ENCODE data around the gene C7orf25. TPM values are rescaled to one million over a fixed set of nuclear protein-coding genes. Genes with fewer than 3 reads are reported as not detected.
A peak's percentile ranks its signal among the peaks of the same experiment; 100 is the strongest.
"Not testable (repeated sequence)": the region's sequence is repeated elsewhere in the genome, so short reads cannot be mapped to it uniquely, and the experiment has no call there.

Gene C7orf25
- total RNA-seq, 1 donor = 2.7 TPM

DNA sequence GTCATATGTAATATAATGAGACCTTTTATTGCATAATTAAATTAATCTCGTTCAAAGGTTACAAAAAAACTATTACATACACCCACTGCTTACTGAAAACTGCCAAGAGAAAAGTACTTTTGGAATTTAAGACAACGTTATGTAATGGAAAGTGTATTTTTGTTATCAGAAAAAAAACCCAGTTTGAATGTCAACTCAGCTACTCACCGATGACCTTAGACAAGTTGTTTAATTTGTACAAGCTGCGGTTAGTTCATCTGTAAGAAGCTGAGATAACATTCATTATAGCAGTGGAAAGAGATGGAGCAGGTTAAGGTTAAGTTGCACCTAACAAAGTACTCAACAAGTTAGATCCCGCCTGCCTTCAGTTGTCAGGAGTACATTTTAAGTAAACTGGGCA lies 19.0 kb upstream of the C7orf25 start:
- no peak for DNase-seq (ENCODE audit: low read depth in 2 of 3, low spot score in 2 of 3)

DNA sequence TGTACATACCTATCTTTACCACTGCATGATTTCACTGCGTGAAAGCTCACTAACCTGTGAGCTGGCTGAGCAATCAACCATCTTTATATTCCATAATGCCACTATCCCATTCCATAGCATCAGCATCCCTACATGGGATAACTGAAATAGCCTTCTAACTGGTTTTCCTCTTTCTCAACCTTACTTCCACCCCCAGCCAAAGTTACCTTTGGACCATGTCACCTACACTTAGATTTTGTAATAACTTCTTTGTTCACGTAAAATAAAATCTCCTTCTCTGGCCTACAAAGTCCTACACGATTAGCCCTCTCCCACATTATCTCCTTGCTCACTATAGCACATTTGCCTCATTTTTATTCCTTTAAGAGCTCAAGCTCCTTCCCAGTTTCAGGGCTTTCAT lies 17.6 kb upstream of the C7orf25 start:
- no peak for DNase-seq (ENCODE audit: low read depth in 2 of 3, low spot score in 2 of 3)

DNA sequence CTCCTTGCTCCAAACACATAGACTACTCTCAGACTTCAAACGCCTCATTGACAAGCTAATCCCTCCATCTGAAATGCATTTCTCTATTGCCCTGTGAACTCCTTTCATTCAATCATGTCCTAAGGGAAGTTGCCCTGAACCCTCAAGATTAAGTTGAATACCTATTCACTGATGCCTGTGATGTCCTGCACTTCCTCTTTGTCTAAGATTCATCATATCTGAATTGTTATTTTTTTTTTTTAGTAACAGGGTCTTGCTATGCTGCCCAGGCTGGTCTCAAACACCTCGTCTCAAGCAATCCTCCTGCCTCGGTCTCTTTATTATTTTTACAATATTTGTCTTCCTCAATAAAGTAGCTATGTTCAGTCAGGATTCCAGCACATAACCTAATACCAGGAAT lies 16.9 kb upstream of the C7orf25 start:
- DNase-seq (ENCODE audit: low read depth in 2 of 3, low spot score in 2 of 3) = peak in 1 of 3 donors; percentile 27

DNA sequence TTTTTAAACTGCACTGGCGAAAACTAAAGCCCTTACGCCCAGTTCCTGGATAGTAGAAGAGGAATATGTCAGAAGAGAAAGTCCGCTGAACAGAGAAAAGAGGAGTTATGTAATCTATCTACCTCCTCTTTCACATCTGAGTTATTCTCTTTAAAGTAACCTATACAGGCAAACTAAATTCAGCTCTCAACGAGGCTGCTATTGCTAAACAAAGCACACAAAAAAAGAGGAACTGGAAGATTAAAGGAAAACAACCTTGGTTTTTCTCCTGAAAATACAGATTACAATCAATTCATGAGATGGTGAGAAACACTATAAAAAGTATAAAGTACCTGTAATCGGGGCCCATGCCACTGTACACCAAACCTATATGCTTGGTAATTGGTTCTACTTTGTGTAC lies 14.3 kb upstream of the C7orf25 start:
- no peak for DNase-seq (ENCODE audit: low read depth in 2 of 3, low spot score in 2 of 3)

DNA sequence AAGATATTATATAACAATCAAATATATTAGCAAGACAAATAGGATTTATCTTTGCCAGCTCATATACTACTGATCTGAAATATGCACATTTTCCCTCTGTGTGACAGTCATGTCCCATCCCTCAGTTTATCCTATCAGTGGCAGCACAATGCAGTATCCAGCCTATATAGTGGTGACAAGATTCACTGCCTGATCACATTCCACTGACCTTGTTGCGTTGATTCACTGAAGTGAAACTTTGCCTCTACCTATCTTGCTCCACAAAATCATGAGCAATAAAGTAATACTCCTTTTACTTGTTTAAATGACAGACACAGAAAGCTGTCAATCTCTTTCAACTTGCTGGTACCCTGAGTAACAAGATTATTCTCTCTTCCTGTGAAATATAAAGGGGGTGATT lies 13.8 kb upstream of the C7orf25 start:
- no peak for DNase-seq (ENCODE audit: low read depth in 2 of 3, low spot score in 2 of 3)

DNA sequence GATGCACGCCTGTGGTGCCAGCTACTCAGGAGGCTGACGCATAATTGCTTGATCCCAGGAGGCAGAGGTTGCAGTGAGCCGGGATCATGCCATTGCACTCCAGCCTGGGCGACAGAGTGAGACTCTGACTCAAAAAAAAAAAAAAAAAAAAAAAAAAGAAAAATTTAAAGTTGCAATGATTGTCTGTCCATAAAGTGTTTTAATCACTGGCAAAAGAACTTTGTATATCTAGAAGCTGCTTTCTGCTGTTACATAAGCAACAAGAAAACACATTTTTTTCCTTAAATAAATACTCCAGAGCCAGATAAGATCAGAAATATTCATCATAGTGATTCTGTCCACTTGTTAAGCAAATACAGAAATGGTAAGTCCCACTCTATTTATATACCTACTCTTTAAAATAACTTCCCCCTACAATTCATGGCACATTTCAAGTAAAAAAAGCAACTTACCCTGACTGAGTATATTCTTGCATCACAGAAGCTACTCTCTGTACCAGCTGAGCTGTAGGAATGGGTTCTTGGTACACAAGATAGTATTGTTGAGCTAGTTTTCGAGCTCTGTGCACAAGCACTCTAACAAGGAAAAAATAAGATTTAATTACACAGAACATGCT lies 12.5 kb upstream of the C7orf25 start:
- no peak for DNase-seq (ENCODE audit: low read depth in 2 of 3, low spot score in 2 of 3)

DNA sequence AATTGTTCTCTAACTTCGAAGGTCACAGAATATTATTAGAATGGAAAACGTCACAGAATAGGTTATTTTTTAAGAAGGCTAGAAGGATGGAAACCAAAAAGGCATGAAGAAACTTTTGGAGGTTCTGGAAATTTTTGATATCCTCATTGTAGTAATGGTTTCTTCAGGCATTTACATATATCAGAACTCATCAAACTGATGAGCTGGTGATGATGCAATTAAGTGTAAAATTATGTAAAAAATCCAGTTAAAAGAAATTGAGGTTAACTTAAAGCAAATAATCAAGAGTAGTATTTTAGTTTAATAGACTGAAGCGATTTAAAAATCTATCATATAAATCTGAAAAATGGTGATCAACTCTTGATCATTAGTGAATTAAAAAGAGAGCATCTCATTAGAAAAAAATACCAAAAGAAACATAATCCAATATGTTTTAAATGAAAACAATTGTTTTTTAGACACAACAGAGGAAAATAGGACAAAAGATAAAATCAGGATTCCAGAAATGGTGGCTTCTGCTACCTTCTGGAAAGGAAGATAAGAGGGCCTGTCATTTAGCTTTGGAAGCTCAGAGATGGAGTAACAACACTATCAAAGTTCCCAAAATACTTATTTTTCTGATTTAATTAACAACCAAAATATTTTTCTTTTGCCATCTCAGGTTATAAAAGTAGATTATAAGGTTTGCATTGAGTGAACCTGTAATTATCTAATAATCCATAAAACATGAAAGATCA lies 10.3 kb upstream of the C7orf25 start:
- no peak for DNase-seq (ENCODE audit: low read depth in 2 of 3, low spot score in 2 of 3)

DNA sequence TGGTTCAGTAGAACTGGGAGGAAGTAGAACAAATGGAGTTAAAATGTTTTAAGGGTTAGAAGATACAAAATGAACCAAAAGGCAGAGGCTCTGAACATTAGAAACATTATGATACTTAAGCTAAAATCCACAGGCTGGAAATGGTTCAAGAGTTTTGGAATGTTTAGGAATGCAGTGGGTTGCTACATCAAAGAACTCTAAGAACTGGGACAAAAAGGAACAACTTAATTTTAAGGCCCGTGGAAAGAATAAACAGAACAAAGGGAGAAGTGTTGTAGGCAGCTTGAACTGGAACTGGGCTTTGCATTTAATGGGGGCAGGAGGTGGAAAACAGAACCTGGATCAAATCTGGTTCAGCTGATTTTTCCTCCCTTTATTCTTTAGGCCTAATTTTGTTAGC lies 3.5 kb upstream of the C7orf25 start:
- DNase-seq (ENCODE audit: low read depth in 2 of 3, low spot score in 2 of 3) = no peak

DNA sequence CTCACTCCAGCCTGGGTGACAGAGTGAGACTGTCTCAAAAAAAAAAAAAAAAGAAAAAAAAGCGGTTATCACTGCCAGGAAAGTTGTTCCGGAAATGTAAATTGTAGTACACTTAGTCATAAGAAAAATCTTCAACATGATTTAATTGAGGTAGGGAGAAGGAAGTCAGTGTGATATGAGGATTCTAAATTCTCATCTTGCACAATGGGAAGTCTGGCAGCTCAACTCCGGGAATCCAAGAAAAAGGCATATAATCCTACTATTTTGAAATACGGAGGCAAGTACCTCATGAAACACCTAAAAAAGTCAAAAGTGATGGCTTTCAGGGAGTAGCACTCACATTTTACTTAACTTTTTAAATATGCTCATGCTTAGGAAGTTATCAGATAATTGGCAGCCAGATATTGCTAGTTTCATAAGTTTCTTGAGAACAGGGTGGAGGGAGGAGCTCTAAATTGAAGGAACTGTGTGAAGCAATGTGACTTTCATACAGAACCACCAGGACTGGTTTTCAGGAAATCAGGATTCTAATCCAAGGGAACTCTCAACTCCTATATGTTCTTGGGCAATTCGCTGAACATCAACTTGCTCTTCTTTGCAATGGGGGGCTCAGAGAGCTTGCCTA lies 2.7 kb upstream of the C7orf25 start:
- DNase-seq (ENCODE audit: low read depth in 2 of 3, low spot score in 2 of 3) = no peak

DNA sequence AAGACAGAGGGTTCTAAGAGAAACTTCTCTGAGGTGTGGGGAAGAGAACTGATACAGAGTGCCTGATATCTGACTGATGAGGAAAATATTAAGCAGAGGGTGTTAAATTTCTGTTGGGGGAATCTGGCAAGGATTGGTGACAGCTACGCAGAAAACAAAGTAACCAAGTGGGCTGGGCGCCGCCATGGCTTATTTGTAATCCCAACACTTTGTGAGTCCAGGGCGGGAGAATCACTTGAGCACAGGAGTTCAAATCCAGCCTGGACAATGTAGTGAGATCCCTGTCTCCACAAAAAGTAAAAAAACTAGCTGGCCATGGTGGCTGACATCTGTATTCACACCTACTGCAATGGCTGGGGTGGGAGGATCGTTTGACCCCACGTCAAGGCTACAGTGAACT lies 2.1 kb upstream of the C7orf25 start:
- no peak for DNase-seq (ENCODE audit: low read depth in 2 of 3, low spot score in 2 of 3)

DNA sequence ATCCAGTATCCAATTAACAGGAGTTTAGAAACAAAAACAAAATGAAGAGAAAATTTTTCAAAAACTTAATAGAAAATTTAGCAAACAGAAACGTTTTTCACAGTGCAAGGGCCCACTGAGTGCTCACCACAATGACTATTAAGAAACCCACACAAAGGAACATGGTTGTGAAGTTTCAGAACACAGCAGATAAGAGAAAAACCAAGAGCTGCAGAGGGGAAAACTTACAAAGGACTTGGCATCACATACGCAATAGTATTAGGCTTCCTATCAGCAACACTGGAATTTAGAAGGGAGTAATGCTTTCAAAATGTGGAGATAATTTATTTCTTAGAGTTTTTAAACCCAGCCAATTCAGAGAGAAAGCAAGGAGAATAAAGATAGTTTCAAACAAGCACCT lies 1.7 kb upstream of the C7orf25 start:
- peak in 1 of 3 donors; percentile 52 for DNase-seq (ENCODE audit: low read depth in 2 of 3, low spot score in 2 of 3)

DNA sequence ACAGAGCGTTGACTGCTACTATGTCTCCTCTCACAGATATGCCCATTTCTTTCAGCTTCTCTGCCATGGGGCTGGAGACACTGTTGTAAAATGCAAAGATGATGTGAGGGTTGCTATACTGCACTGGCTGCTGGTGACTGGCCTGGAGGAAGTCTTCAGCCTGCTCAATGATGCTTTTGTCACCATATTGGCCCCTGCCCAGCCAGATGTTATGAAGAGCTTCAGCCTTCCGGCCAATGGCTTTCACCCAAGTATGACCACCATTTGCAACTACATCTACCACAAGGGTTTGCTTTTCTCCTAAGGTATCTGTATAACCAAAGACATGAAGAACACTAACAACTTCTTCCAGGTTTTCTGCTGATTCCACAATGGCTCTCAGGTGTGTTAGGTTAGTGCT lies 1.6 kb downstream of the C7orf25 start:
- no peak for DNase-seq (ENCODE audit: low read depth in 2 of 3, low spot score in 2 of 3)

DNA sequence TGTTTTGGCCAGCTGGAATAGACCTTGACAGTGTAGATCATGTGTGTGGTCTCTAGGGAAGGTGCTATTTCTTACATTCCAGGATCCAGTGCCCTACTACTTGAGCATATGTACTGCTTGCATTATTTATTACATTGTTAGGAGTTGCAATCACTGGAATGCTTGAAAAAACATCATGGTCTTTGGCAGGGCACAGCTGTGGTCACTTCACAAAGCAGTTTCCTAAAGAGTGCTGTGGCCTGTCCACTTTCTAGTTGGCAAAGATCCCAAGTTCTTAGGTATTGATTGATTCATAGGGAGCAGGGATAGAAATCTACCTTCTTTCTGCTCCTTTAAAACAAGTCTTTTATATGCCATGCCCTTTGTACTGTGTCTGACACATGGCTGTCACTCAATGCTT lies 4.6 kb downstream of the C7orf25 start:
- DNase-seq (ENCODE audit: low read depth in 2 of 3, low spot score in 2 of 3) = no peak

DNA sequence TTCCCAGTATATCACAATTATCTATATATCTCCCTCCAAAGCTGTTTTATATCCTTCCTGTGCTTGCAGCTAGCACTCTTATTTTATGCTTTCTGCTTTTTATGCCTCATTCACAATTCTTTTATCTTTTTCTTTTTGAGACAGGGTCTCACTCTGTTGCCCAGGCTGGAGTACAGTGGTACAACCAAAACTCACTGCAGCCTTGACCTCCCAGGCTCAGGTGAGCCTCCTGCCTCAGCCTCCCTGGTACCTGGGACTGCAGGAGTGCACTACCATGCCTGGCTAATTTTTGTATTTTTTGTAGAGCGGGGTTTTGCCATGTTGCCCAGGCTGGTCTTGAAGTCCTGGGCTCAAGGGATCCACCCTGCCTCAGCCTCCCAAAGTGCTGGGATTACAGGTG lies 5.7 kb downstream of the C7orf25 start:
- no peak for DNase-seq (ENCODE audit: low read depth in 2 of 3, low spot score in 2 of 3)

DNA sequence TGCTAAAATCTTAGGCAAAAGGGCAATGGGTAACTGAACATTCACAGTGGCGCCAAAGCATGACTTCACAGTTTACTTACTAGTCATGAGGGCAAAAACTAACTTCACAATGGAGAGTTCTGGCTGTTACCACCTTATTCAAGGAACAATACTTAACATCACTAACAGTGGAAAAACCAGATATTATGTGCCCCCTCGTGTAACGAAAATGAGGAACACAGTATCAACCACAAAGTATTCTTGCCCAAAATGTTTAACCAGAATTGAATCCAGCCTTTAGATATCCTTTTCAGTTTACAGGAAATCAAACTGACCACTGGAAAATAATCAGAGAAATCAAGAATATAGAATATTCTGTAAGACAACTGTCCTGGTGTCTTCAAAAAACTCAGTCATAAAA lies 9.5 kb downstream of the C7orf25 start:
- no peak for DNase-seq (ENCODE audit: low read depth in 2 of 3, low spot score in 2 of 3)

DNA sequence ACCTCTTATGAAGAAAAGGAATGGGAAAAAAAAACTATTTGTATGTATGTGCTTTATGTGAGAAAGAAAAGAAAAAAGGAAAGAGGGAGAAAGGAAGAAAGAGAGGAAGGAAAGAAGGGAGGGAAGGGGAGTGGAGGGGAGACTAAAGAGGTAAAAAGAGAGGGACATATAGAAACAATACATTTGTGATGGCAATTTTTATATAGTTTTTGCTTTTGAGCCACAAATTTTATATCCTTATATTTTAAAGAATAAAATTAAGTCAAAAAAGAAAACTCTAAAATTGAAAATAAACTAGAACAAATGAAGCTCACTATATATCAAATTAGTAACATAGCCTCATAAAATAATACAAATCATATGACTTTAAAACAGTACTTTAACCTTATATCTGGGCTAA lies 11.0 kb downstream of the C7orf25 start:
- DNase-seq (ENCODE audit: low read depth in 2 of 3, low spot score in 2 of 3) = no peak

DNA sequence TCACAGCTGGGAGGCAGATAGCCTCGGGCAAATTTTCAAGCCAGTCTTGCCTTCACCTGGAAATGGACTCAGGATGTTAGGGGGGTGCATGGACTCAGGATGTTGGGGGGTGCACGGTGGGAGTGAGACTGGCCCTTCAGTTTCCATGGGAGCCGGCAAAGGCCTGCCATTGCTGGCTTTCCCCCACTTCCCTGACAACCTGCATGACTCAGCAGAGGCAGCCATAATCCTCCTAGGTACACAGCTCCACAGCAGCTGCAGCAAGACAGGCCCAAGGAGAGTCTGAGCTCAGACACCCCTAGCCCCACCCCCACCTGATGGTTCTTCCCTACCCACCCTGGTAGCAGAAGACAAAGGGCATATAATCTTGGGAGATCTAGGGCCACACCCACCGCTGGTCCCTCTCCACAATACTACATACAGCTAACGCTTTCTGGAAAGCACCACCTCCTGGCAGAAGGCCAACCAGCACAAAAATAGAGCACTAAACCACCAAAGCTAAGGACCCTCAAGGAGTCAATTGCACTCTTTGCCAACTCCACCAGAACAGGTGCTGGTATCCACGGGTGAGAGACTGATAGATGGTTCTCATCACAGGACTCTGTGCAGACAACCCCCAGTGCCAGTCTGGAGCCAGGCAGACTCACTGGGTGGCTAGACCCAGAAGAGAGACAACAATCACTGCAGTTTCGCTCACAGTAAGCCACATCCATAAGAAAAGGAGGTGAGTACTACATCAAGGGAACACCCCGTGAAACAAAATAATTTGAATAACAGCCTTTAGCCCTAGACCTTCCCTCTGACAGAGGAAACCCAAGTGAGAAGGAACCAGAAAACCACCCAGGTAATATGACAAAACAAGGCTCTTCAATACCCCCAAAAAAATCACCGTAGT lies 18.3 kb downstream of the C7orf25 start:
- DNase-seq (ENCODE audit: low read depth in 2 of 3, low spot score in 2 of 3) = no peak

DNA sequence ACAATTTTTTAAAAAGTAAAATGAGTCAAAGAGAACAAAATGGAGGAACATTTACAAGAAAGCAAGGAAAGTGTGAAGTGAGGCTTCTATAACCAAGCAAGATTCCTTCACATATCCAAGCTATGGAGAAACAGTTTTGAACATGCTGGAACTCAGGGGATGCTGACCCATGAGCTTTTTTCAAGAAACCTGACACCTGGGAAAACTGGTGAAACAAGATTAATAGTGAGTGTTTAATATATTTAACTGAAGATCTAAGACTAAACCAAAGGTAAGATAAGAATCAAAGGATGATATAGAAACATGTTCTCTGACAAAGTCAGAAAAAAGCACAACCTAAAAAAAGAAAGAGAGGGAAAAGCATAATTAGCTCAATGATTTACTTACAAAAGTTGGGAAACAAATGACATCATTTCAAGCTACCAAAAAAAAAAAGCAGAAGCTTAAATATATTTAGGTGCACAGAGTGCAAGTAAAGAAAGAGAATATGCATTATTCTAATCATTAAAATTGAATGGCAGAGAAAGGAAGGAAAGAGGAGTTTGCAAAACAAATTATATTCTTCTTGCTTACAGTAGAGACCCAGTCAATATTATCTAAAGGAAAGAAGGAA lies 24.9 kb downstream of the C7orf25 start:
- DNase-seq (ENCODE audit: low read depth in 2 of 3, low spot score in 2 of 3) = no peak

DNA sequence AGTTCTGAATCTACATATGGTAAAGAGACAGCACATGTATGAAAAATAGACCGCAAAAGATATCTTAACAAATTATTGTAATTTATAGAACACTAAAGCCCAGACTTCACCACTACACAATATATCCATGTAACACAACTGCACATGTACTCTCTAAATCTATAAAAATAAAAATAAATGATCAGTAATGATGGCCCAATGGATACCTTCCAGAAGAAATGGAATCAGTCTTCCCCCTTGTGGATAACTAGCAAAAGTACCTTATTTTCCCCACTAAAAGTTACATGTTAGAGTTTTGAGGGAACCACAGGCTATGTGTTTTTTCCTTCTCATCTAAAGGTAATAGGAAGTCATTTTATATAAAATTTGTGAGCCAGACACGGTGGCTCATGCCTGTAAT lies 25.7 kb downstream of the C7orf25 start:
- no peak for DNase-seq (ENCODE audit: low read depth in 2 of 3, low spot score in 2 of 3)

DNA sequence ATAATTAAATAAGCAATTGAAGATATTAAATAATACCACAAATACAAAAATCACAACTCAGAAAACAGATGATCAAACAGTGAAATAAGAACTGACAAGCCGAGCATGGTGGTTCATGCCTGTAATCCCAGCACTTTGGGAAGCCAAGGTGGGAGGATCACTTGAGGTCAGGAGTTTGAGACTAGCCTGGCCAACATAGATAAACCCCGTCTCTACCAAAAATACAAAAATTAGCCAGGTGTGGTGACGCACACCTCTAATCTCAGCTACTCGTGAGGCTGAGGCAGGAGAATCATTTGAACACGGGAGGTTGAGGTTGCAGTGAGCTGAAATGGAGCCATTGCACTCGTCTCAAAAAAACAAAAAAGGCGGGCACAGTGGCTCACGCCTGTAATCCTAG lies 26.7 kb downstream of the C7orf25 start:
- not testable (repeated sequence) for DNase-seq (ENCODE audit: low read depth in 2 of 3, low spot score in 2 of 3)

DNA sequence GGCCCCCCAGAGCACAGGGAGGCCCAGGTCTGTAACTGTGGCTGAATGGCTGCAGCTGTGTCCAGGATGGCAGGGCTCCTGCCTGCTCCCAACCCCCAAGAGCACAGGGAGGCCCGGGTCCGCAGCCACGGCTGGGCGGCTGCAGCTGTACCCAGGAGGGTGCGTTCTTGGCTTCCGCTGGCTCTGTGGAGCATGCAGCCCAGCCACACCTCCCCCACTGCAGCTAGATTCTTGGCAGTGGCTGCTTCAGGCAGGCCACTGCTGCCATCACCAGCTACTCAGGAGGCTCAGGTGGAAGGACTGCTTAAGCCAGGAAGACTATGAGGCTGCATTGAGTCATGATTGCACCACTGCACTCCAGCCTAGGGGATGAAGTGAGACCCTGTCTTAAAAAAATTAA lies 27.9 kb downstream of the C7orf25 start:
- no peak for DNase-seq (ENCODE audit: low read depth in 2 of 3, low spot score in 2 of 3)
